Heart left ventricle (tissue), 16 donors: Measurements from ENCODE around the gene KRT12. TPM values are rescaled to one million over a fixed set of nuclear protein-coding genes. Genes with fewer than 3 reads are reported as not detected.

ENCODE experiments used
- ATAC-seq, 4 donors: fragments of 200-7000 bp; cut with Tn5 transposase; one replicate each; pipeline ENCODE4 v1.9.1; 2020 to 2022; ENCODE audit warnings: moderate library complexity in 4 of 4, mild to moderate bottlenecking in 3 of 4, moderate number of reproducible peaks in 1 of 4
- DNase-seq, 5 donors: peaks; one replicate each; pipeline ENCODE4 v3.0.0-alpha.2; 2020
- H3K27ac ChIP-seq, 12 donors: fragments of 200-600 bp; sonication (generic) in 4 of 12; one replicate each; pipeline versions ENCODE4 v1.5.0 to v1.8.0; 2016 to 2022; ENCODE audit warnings: mild to moderate bottlenecking in 2 of 12
- H3K27me3 ChIP-seq, 9 donors: fragments of 200-600 bp; sonication (generic) in 2 of 9; one replicate each; pipeline versions ENCODE4 v1.5.1 to v1.8.0; 2016 to 2022; ENCODE audit warnings: mild to moderate bottlenecking in 3 of 9
- H3K36me3 ChIP-seq, 9 donors: fragments of 200-600 bp; sonication (generic) in 2 of 9; one replicate each; pipeline versions ENCODE4 v1.5.0 to v1.8.0; 2018 to 2022; ENCODE audit warnings: mild to moderate bottlenecking in 2 of 9
- H3K4me1 ChIP-seq, 12 donors: fragments of 200-600 bp; sonication (generic) in 4 of 12; one replicate each; pipeline versions ENCODE4 v1.5.0 to v1.8.0; 2016 to 2022; ENCODE audit warnings: mild to moderate bottlenecking in 3 of 12
- H3K4me3 ChIP-seq, 12 donors: fragments of 200-600 bp; sonication (generic) in 4 of 12; one replicate each; pipeline versions ENCODE4 v1.5.0 to v1.8.0; 2017 to 2022; ENCODE audit warnings: mild to moderate bottlenecking in 9 of 12, moderate library complexity in 4 of 12
- H3K9me3 ChIP-seq, 12 donors: fragments of 200-600 bp; sonication (generic) in 4 of 12; one replicate each; pipeline versions ENCODE4 v1.5.0 to v1.8.0; 2016 to 2022; ENCODE audit warnings: mild to moderate bottlenecking in 1 of 12
- CTCF ChIP-seq, 12 donors: fragments of 200-600 bp; sonication (generic) in 4 of 12; IDR thresholded peaks; one replicate each; pipeline versions ENCODE4 v1.5.0 to v1.8.0; 2018 to 2022; ENCODE audit warnings: antibody characterized with exemption in 12 of 12, mild to moderate bottlenecking in 5 of 12
- POLR2A ChIP-seq, 2 donors: fragments of 450-650 bp; IDR thresholded peaks; one replicate each; pipeline ENCODE4 v1.6.1; 2017; ENCODE audit warnings: antibody characterized with exemption in 2 of 2, mild to moderate bottlenecking in 2 of 2, moderate library complexity in 2 of 2
- WGBS, 4 donors: extraction: QIAGEN DNeasy Blood & Tissue Kit in 2 of 4; methylation state at CpG; one replicate each; pipeline versions ENCODE4 v1.1.5 to v1.1.7; 2013 to 2018; 5-methylcytosine and 5-hydroxymethylcytosine counted together
- intact Hi-C, 10 donors: fragments of 100-400 bp; cut with DNase I; formaldehyde crosslinking; loops; one replicate each; pipeline versions ENCODE4 v1.11.1 to v1.14.2; 2022
- polyA plus RNA-seq, 2 donors: library from polyadenylated mRNA; stranded (reverse); fragments of 200-250 nt; gene quantifications; one replicate each; pipeline ENCODE4 v1.2.3, GENCODE V29; 2013
- total RNA-seq, 9 donors: library from RNA; depleted of rRNA in 2 of 9; stranded (reverse); fragments of >200 nt in 2 of 9; fragmentation: NEBNext Ultra II Directional in 3 of 9; extraction: Animal tissue kit (Norgen Biotek cat#: 25700) in 3 of 9; gene quantifications; one replicate each; pipeline versions ENCODE4 v1.1.0 to v1.2.4, GENCODE V29; 2016 to 2023
- donor health status: ischemic (EF 13 %, LVEDD 7.1; RV severe dilation, severe dysfunction).
- donor health status: healthy with polysubstance abuse.
- donor health status: DM: no; HTN: yes; CAD: no.
- donor health status: DM: no; HTN: no; CAD: no.
- donor health status: ischemic (EF 25% LVEDD 6.9; RV normal size, moderate dysfunction).
- donor health status: ischemic (EF 25% LVEDD 5.7; RV mildly dilated, moderate dysfunction).
- donor health status: healthy.
- donor health status: DM: yes; HTN: yes; CAD: no.
- donor health status: ischemic (EF 35%, LVEDD 5.7; RV mildly dilated, moderate dysfunction).
- donor health status: nonischemic (EF 11% LVEDD 7.7; RV severe dilation, severe dysfunction).
- donor health status: DM: yes; HTN: yes; CAD: no.
- donor health status: PGD.
- donor health status: ischemic (EF 29% LVEDD 5.4; RV normal size, mild dysfunction).
- donor health status: nonischemic (EF 23%, LVEDD 6.1; RV moderate dilation, normal function).

Gene KRT12
- total and polyA plus RNA-seq, 11 donors: not detected

DNA sequence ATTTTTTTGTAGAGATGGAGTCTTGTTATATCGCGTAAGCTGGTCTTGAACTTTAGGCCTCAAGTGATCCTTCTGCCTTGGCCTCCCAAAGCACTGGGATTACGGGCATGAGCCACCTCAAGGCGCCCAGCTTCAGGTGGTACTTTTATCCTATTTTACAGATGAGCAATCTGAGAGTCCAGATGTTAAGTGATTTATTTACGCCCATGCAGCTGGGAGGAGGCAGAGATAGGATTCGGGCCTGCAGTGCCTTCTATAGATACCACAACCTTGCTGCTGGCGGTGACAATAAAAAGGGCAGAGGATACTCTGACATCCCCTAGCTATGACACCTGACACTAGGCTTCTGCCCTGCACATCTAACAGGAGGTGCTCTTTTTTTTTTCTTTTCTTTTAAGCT, 4.3 kb upstream of the KRT12 start:
- 90 to 97% (median 95%) methylated on average over 7 of the region's 7 CpGs for WGBS, 4 donors
- Histone ChIP-seq H3K36me3 (no peaks in the 10 kb centered on the region), H3K4me1 (no peaks in the 10 kb centered on the region), H3K4me3 (no peak overlapping the region), H3K27me3 (peaks cover 0 to 23% (median 0%) of the 10 kb centered on the region in 9 donors), H3K27ac (no peak overlapping the region), H3K9me3 (no peaks in the 10 kb centered on the region)
- ATAC-seq (no peak), DNase-seq (no peak)
- TF ChIP-seq POLR2A (IDR thresholded peaks at IDR 0.05) (no peak), CTCF (IDR thresholded peaks at IDR 0.05) (no peak)
- intact Hi-C loops: no loop called here

- whole genome bisulfite sequencing, 4 donors: 51 to 71% (median 60%) methylated on average over 4 of the region's 4 CpGs
- no peaks in the 10 kb centered on the region for H3K4me1 ChIP-seq
Observed at GRCh38 chr17:40870136-40870535, 3.1 kb upstream of the KRT12 start.

DNA sequence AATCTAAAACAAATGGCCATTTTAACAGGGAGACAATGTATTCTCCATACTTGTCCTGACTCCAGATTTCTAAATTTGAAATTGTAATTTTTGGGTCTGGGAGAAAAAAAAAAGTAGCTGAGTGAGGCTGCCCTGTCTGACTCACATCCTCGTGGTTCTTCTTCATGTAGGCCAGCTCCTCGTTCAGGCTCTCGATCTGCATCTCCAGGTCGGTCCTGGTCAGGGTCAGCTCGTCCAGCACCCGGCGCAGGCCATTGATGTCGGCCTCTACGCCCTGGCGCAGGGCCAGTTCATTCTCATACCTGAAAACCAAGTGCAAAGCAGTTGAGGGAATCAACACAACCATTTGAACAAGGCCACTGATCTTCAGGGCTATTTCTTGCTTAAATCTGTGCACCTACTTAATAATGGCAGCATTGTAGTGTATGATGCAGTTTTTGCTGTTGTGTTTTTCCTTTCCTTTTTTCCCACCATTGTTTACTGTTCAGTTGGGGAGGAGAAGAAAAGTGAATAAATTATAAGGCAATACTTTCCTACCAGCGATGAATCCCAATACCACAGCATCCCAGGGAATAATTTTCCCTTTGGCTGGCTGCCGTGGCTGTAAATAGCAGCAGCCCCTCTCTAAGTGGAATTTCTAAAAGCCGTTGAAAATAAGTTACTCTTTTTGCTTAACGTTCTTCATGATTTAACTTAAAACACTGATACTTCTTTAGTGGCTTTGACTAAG, 2.2 kb downstream of the KRT12 start:
- Histone ChIP-seq H3K27ac (no peak overlapping the region), H3K9me3 (no peaks in the 10 kb centered on the region), H3K36me3 (no peaks in the 10 kb centered on the region), H3K27me3 (peaks cover 0 to 12% (median 0%) of the 10 kb centered on the region in 9 donors), H3K4me3 (no peak overlapping the region), H3K4me1 (no peaks in the 10 kb centered on the region)
- ATAC-seq (no peak), DNase-seq (no peak)
- no peak for TF ChIP-seq CTCF (IDR thresholded peaks at IDR 0.05)
- 86 to 92% (median 89%) methylated on average over 14 of the region's 14 CpGs for WGBS, 4 donors
- intact Hi-C loops: no loop called here

More at GRCh38 chr17:40870136-40870535, 3.1 kb upstream of the KRT12 start:
- DNase-seq: no peak
- no peaks in the 10 kb centered on the region for H3K36me3 ChIP-seq
- H3K27me3 ChIP-seq: peaks cover 0 to 23% (median 0%) of the 10 kb centered on the region in 9 donors
- TF ChIP-seq POLR2A (IDR thresholded peaks at IDR 0.05) (no peak), CTCF (IDR thresholded peaks at IDR 0.05) (no peak)
- H3K9me3 ChIP-seq: no peaks in the 10 kb centered on the region
- intact Hi-C loops: no loop called here
- no peak overlapping the region for H3K4me3 ChIP-seq
- H3K27ac ChIP-seq: no peak overlapping the region
- no peak for ATAC-seq

DNA sequence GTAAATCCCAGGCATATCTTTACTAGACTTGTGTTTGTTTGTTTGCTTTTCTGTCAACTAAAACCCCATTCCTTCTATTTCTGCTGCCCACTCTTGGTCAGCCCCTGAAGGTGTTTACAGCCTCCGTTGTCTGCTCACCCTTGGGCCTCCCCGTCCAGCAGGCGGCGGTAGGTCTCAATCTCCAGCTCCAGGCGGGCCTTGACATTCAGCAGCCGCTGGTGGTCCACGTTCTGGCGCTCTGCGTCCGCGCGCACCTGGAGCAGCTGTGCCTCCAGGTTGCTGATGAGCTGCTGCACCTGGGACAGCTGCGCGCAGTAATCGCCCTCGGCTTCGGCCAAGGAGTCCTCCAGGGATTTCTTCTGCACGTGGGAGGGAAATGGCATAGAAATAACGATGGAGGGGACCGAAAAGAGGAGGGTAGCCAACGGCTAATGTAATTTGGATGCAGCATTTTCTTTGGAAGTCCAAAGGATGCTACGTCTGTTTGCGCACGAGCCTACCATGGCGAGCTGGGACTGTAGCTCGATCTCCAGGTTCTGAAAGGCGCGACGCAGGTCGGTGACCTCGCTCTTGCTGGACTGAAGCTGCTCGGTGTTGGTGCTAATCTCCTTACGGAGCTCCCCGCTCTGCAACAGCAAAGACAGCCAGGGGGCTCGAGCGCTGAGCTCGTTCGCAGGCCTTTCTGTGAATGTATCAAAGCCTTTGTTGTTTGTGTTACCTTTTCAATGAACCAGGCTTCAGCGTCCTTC, 3.9 kb downstream of the KRT12 start:
- intact Hi-C loops: no loop called here
- no peak overlapping the region for H3K4me3 ChIP-seq
- peaks cover 0 to 10% (median 0%) of the 10 kb centered on the region in 9 donors for H3K27me3 ChIP-seq
- no peaks in the 10 kb centered on the region for H3K9me3 ChIP-seq
- WGBS, 4 donors: 42 to 59% (median 52%) methylated on average over 39 of the region's 39 CpGs
- no peaks in the 10 kb centered on the region for H3K4me1 ChIP-seq
- no peak for ATAC-seq
- no peaks in the 10 kb centered on the region for H3K36me3 ChIP-seq
- H3K27ac ChIP-seq: no peak overlapping the region
- DNase-seq: no peak
- TF ChIP-seq CTCF (IDR thresholded peaks at IDR 0.05) (peak in 2 of 12 donors; percentile 6 to 20), POLR2A (IDR thresholded peaks at IDR 0.05) (no peak)
